ENCODE data around the gene SUPT3H.
"Not testable (repeated sequence)": the region's sequence is repeated elsewhere in the genome, so short reads cannot be mapped to it uniquely, and the experiment has no call there.

The SUPT3H gene

DNA sequence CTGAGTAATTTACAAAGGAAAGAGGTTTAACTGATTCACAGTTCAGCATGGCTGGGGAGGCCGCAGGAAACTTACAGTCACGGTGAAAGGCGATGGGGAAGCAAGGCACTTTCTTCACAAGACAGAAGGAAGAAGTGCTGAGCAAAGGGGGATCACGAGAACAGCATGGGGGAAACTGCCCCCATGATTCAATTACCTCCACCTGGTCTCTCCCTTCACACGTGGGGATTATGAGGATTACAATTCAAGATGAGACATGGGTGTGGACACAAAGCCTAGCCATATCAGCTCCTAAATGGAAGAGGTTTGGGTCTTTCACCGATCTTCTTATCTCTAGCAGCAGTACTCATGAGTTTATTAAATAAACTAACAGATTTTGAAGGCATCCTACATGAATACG, 202.5 kb downstream of the SUPT3H start:
- Mint-ChIP-seq H3K9me3 (peaks cover 19% of the 10 kb centered on the region), H3K27me3 (ENCODE audit: low read depth) (no peaks in the 10 kb centered on the region), H3K4me3 (no peak overlapping the region), H3K27ac (no peak overlapping the region), H3K4me1 (ENCODE audit: low read depth) (peaks cover 7% of the 10 kb centered on the region), H3K36me3 (ENCODE audit: low read depth) (peaks cover 10% of the 10 kb centered on the region)

DNA sequence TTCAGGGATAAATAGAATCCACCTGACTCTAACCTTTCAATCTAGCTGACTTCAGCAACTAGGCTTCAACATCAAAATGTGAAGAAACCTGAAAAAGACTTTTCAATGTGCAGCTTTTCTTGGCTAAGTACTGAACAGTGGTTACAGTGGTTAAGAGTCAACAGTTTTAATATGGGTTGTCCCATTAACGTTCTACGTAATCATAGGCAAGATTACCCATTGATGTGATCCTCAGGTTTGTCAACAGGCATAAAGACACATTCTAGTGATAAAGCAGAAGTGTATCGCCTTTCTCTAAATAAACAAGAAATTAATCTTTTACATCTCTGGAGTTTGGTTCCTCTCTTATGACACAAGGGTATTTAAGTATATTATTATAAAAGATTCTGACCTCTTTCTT, 203.7 kb downstream of the SUPT3H start:
- Mint-ChIP-seq H3K9me3 (peaks cover 19% of the 10 kb centered on the region), H3K36me3 (ENCODE audit: low read depth) (peaks cover 7% of the 10 kb centered on the region), H3K4me3 (no peak overlapping the region), H3K27me3 (ENCODE audit: low read depth) (no peaks in the 10 kb centered on the region), H3K27ac (peak overlapping the region; percentile 21), H3K4me1 (ENCODE audit: low read depth) (peaks cover 7% of the 10 kb centered on the region)

DNA sequence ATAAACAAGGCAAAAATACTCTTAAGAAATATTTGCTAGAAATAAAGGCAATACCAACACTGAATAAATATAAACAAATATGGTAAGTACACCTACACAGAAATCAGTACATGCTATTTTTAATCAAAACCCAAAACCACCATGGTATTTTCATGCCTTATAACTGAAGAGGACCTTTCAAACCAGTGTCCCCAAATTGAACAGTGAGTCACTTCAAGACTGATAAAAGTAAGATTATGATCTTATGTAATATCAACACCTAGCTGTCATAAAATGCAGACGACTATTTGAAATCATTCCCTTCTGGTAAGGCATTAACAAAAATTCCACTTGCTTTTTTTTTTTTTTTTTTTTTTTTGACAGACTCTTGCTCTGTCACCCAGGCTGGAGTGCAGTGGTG, 206.4 kb downstream of the SUPT3H start:
- no peak overlapping the region for H3K27ac Mint-ChIP-seq
- no peak overlapping the region for H3K4me3 Mint-ChIP-seq
- H3K27me3 Mint-ChIP-seq (ENCODE audit: low read depth): no peaks in the 10 kb centered on the region
- peaks cover 5% of the 10 kb centered on the region for H3K9me3 Mint-ChIP-seq
- H3K4me1 Mint-ChIP-seq (ENCODE audit: low read depth): peaks cover 8% of the 10 kb centered on the region
- H3K36me3 Mint-ChIP-seq (ENCODE audit: low read depth): peaks cover 5% of the 10 kb centered on the region

DNA sequence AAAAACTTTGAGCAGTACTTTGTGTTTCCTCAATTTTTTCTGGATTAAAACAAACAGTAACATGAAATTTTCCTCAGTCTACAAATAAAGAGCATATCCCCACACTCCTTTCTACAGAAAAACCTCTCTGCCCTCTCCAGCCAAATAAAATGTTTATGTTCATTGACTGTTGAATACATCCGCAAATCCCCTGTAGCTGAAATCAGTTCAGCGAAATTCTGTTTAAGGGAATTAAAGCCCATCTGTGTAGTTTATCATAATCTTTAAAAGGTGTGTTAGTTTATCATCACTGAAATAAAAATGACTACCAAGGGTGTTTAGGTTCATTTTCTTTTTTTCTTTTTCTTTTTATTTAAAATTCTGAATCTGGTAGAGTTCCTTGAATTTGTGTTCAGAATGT, 207.4 kb downstream of the SUPT3H start:
- no peak overlapping the region for H3K27ac Mint-ChIP-seq
- no peak overlapping the region for H3K4me3 Mint-ChIP-seq
- H3K27me3 Mint-ChIP-seq (ENCODE audit: low read depth): no peaks in the 10 kb centered on the region
- peaks cover 5% of the 10 kb centered on the region for H3K36me3 Mint-ChIP-seq (ENCODE audit: low read depth)
- H3K4me1 Mint-ChIP-seq (ENCODE audit: low read depth): peaks cover 11% of the 10 kb centered on the region
- H3K9me3 Mint-ChIP-seq: peaks cover 4% of the 10 kb centered on the region

DNA sequence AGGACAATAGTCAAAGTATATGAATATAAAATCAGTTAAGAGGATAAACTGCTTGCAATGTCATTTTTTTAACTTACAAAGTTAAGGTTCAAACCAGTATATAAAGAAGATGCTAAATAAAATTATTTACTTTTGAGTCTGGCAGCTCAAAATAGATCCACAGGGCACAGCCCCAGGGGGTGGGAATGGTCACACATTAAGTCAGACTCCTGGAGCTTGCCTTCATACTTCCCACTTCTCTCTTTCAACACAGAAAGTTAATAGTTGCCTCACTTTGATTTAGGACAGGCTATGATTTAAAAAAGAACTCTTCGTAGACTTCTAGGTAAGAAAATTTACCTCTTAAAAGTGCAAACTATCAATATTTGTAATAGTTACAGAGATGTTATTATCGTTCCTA, 207.9 kb downstream of the SUPT3H start:
- no peak overlapping the region for H3K27ac Mint-ChIP-seq
- no peaks in the 10 kb centered on the region for H3K9me3 Mint-ChIP-seq
- H3K27me3 Mint-ChIP-seq (ENCODE audit: low read depth): no peaks in the 10 kb centered on the region
- peaks cover 5% of the 10 kb centered on the region for H3K36me3 Mint-ChIP-seq (ENCODE audit: low read depth)
- H3K4me3 Mint-ChIP-seq: no peak overlapping the region
- H3K4me1 Mint-ChIP-seq (ENCODE audit: low read depth): peaks cover 14% of the 10 kb centered on the region

DNA sequence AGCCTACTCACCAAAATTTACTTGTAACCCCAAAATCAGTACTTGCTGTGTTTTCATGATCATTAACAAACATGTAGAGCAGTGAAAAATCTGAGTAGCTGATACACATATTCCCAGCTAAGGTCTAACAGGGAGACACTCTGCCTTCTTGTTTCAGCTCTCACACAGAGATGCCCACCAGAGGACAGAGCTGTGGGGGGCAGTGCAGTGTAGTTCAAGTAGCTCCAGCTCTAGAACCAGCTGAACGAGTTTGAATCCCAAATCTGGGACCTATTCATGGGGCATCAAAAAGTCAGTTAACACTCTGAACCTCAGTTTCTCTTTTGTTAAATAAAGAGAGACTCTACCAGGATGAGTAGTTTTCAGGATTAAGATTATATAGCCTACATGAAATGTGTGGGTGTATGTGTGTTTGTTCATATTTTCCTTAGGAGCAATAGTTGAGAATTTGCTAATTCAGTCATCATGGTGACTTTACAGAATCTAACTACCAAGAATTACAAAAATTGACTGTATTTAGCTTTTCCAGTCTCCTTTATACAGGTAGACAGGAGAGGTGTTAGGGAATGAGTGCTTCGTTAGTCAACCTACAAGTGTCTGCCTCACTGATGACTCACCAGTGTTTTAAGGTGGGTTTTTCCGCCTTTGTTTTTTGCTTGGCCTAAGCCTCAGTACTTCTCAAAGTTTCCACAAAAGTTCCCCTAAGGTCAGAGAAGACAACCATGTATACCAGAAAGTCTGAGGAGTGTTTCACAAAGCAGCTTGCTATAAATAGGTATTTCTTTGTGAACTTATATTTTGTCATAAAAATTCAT, 213.6 kb downstream of the SUPT3H start:
- peak overlapping the region; percentile 25 for H3K4me3 Mint-ChIP-seq
- peaks cover 12% of the 10 kb centered on the region for H3K36me3 Mint-ChIP-seq (ENCODE audit: low read depth)
- no peaks in the 10 kb centered on the region for H3K27me3 Mint-ChIP-seq (ENCODE audit: low read depth)
- peak overlapping the region; percentile 67 for H3K27ac Mint-ChIP-seq
- peaks cover 27% of the 10 kb centered on the region for H3K4me1 Mint-ChIP-seq (ENCODE audit: low read depth)
- peaks cover 17% of the 10 kb centered on the region for H3K9me3 Mint-ChIP-seq

DNA sequence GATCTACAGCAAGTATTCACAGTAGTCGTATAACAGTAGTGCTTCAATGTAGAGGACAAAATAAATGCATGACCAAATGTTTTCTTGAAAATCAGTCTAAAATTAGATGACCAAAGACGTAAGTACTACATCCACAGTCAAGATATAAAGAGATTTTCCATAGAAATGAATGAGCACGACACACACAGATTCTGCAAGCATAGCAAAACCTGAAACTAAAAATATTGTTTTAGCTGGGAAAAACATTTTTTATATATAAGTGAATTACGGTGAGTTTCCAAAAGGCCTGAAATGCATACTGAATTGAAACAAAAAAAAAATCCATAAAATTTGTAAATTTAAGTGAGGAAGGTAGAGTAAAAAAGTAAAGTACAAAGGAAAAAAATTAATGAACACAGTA, 217.4 kb downstream of the SUPT3H start:
- Mint-ChIP-seq H3K27ac (no peak overlapping the region), H3K36me3 (ENCODE audit: low read depth) (peaks cover 18% of the 10 kb centered on the region), H3K4me3 (no peak overlapping the region), H3K4me1 (ENCODE audit: low read depth) (peaks cover 35% of the 10 kb centered on the region), H3K27me3 (ENCODE audit: low read depth) (no peaks in the 10 kb centered on the region), H3K9me3 (peaks cover 25% of the 10 kb centered on the region)

DNA sequence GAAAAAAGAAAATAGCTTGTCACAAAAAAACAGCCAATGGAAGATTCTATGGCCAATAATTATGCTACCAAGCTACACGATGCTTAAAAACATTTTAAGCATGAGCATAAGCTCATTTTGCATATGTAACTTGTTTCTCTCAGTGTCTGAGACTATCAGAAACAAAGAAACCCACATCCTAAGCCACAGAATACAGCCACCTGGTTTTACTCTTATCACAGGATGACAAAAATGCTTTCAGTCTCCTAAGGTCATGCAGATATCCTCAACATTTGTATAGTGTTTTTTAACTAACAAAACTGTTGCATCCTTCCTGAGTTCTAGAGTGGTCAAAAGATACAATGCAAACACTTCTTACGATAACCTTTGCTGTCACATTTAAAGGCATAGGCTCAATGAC, 221.7 kb downstream of the SUPT3H start:
- H3K9me3 Mint-ChIP-seq: peaks cover 36% of the 10 kb centered on the region
- H3K27me3 Mint-ChIP-seq (ENCODE audit: low read depth): no peaks in the 10 kb centered on the region
- peaks cover 30% of the 10 kb centered on the region for H3K4me1 Mint-ChIP-seq (ENCODE audit: low read depth)
- H3K36me3 Mint-ChIP-seq (ENCODE audit: low read depth): peaks cover 17% of the 10 kb centered on the region
- H3K4me3 Mint-ChIP-seq: no peak overlapping the region
- peak overlapping the region; percentile 78 for H3K27ac Mint-ChIP-seq

DNA sequence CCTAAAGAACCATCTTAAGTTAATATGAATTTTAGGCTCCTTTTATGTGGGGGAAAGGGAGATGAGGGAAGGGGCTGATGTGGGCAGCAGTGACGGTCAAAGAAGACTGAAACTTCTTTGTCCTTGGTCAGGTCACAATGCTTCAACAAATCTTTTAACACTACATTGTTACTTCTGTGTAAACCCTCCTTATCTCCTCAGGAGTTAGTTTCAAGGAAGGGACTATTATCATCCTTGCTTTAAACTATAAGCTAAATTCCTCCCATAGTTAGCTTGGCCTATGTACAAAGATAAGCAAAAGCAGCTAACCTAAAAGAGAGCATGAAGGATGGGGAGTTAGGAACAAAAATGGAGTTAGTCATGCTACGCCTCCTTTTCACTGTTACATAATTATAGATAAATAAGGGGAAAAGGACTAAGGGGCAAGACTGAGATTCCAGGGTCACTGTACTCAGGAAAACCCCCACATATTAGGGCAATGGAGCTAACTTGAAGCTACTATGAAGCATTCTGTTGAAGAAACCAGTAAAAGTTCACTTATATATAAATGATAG, 222.3 kb downstream of the SUPT3H start:
- Mint-ChIP-seq H3K27ac (peak overlapping the region; percentile 78), H3K4me1 (ENCODE audit: low read depth) (peaks cover 26% of the 10 kb centered on the region), H3K4me3 (no peak overlapping the region), H3K36me3 (ENCODE audit: low read depth) (peaks cover 13% of the 10 kb centered on the region), H3K27me3 (ENCODE audit: low read depth) (no peaks in the 10 kb centered on the region), H3K9me3 (peaks cover 30% of the 10 kb centered on the region)

DNA sequence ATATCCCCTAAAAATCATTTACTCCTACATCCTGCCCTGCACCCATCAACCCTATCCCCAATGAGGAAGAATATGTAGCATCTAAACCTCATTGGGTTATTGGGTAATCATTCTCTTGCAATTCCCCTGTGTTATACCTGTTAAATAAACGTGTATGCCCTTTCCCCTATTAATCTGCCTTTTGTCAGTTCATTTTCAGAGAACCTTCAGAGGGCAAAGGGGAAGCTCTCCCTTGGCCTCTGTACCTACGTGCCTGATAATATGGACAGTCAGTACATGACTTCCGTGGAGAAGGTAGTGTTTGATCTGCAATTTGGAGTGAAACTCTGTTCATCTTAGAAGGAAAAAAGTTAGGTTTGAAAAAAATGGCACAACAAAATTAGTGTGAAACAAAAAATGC, 223.1 kb downstream of the SUPT3H start:
- Mint-ChIP-seq H3K27me3 (ENCODE audit: low read depth) (no peaks in the 10 kb centered on the region), H3K36me3 (ENCODE audit: low read depth) (peaks cover 13% of the 10 kb centered on the region), H3K4me1 (ENCODE audit: low read depth) (peaks cover 26% of the 10 kb centered on the region), H3K4me3 (no peak overlapping the region), H3K27ac (no peak overlapping the region), H3K9me3 (peaks cover 26% of the 10 kb centered on the region)

DNA sequence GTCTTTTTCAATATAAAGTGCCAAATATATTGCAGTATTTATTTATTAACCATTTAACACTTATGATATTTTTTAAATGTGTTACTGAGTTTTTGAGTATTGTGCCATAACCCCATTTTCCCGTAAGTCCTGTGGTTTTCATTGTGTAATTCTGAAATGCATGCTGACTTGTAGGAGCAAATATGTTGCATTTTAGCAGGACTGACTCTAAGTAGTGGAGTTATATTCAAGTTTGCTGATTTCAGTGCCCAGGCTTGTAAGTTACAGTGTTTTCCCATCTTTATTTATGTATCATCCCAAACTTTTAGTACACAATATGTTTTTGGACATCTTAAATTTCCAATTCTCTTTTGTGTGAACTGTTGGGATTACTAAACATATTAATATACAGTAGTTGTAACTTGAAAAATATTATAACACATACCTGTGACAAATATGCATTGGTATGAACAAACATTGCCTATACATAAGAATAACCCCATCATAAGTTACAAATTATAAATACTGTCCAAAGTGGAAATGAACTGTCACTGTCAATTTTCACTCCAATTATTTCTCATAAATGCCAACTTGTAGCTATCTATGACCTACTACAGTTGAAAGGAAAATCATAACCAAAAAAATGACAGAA, 228.9 kb downstream of the SUPT3H start:
- peaks cover 14% of the 10 kb centered on the region for H3K36me3 Mint-ChIP-seq (ENCODE audit: low read depth)
- peaks cover 3% of the 10 kb centered on the region for H3K4me1 Mint-ChIP-seq (ENCODE audit: low read depth)
- no peak overlapping the region for H3K27ac Mint-ChIP-seq
- H3K27me3 Mint-ChIP-seq (ENCODE audit: low read depth): no peaks in the 10 kb centered on the region
- H3K9me3 Mint-ChIP-seq: peaks cover 27% of the 10 kb centered on the region
- no peak overlapping the region for H3K4me3 Mint-ChIP-seq

DNA sequence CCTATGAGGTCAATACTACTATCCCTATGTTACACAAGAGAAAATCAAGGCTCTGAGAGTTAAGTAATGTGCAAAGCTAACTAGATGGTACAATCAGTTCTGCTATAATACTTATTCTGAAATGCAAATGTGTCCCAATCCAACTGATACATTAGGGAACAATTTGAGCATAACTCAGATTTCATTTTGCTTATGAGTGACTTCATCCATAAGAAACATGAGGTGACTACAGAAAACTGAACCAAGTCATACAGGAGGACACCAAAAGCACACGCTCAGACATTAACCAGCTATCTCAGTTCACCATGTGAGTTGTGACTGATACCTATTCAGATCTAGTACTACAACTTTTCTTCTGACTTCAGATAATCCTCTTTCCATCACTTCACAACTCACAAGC, 229.5 kb downstream of the SUPT3H start:
- Mint-ChIP-seq H3K4me1 (ENCODE audit: low read depth) (peaks cover 8% of the 10 kb centered on the region), H3K27ac (no peak overlapping the region), H3K27me3 (ENCODE audit: low read depth) (no peaks in the 10 kb centered on the region), H3K9me3 (peaks cover 33% of the 10 kb centered on the region), H3K4me3 (no peak overlapping the region), H3K36me3 (ENCODE audit: low read depth) (peaks cover 19% of the 10 kb centered on the region)

DNA sequence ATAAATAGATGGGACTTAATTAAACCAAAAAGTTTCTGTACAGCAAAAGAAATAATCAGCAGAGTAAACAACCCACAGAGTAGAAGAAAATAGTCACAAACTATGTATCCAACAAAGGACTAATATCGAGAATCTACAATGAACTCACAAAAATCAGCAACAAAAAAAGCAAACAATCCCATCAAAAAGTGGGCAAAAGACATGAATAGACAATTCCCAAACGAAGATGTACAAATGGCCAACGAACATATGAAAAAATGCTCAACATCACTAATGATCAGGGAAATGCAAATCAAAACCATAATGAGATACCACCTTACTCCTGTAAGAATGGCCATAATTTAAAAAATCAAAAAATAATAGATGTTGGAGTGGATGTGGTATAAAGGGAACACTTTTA, 232.1 kb downstream of the SUPT3H start:
- peaks cover 21% of the 10 kb centered on the region for H3K36me3 Mint-ChIP-seq (ENCODE audit: low read depth)
- H3K27ac Mint-ChIP-seq; H3K27me3 Mint-ChIP-seq (ENCODE audit: low read depth); H3K4me3 Mint-ChIP-seq; H3K4me1 Mint-ChIP-seq (ENCODE audit: low read depth): not testable (repeated sequence)
- peaks cover 40% of the 10 kb centered on the region for H3K9me3 Mint-ChIP-seq

DNA sequence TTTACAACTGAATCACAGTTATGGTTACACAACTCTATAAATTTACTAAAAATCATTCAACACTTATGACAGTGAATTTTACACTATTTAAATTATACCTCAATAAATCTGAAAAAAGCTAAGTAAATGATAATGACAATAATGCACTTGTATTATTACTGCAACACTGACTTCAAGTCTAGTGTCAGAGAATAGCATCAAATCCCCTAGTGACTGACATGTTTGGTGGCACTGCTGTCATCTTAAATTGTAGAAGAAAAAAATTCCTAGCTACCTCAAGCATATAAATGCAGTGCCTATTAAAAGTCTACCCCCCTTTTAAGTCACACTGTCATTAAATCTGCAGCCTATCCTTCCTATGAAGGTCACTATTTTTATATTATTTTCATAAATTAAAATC, 239.0 kb downstream of the SUPT3H start:
- H3K27ac Mint-ChIP-seq: no peak overlapping the region

DNA sequence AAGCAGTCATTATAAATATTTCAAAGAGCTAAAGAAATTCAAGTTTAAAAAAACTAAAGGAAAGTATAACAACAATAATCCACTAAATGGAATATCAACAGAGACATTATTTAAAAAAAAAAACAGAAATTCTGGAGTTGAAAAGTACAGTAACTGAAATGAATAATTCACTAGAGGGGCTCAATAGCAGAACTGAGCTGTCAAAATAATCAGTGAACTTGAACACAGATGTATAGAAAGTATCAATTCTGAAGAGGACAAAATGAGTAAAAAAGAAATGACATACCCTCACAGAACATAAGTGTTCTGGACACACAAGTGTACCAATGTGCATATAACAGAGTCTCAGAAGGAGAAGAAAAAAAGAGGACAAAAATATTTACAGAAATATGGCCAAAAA, 241.2 kb downstream of the SUPT3H start:
- Mint-ChIP-seq H3K27me3 (ENCODE audit: low read depth) (no peaks in the 10 kb centered on the region), H3K9me3 (peaks cover 50% of the 10 kb centered on the region), H3K36me3 (ENCODE audit: low read depth) (peaks cover 20% of the 10 kb centered on the region), H3K4me3 (no peak overlapping the region), H3K4me1 (ENCODE audit: low read depth) (no peaks in the 10 kb centered on the region), H3K27ac (no peak overlapping the region)

More for the DNA sequence above, 239.0 kb downstream of the SUPT3H start:
- Mint-ChIP-seq H3K4me3 (no peak overlapping the region), H3K36me3 (ENCODE audit: low read depth) (peaks cover 25% of the 10 kb centered on the region), H3K4me1 (ENCODE audit: low read depth) (peaks cover 5% of the 10 kb centered on the region), H3K27me3 (ENCODE audit: low read depth) (no peaks in the 10 kb centered on the region), H3K9me3 (peaks cover 66% of the 10 kb centered on the region)

Data from T-helper 1 cell treated with Interleukin-12 subunit alpha and Interleukin-12 subunit beta and Interleukin-4 antibody, amounts not matched to agents 30 μg/mL and 1 μg/mL, for 36 hours (primary cell).